Mesothelial cell of epicardium (in vitro differentiated cells): ENCODE results near the gene CNIH2. TPM values are rescaled to one million over a fixed set of nuclear protein-coding genes. Genes with fewer than 3 reads are reported as not detected.

Experiments used
- DNase-seq, 2 experiments: peaks; one replicate each; pipeline ENCODE4 v3.0.0; 2021; ENCODE audit warnings: low spot score in 2 of 2; ENCODE audit not compliant: unreplicated experiment in 2 of 2
- H3K27ac Mint-ChIP-seq: 2 replicates; pipeline ENCODE4 v1.8.0; 2021; ENCODE audit warnings: mixed read lengths
- H3K27me3 Mint-ChIP-seq: 2 replicates; pipeline ENCODE4 v1.8.0; 2021; ENCODE audit warnings: low read depth, mixed read lengths
- H3K36me3 Mint-ChIP-seq: 2 replicates; pipeline ENCODE4 v1.8.0; 2021; ENCODE audit warnings: mixed read lengths
- H3K4me1 Mint-ChIP-seq: 2 replicates; pipeline ENCODE4 v1.8.0; 2021; ENCODE audit warnings: mixed read lengths
- H3K4me3 Mint-ChIP-seq: 2 replicates; pipeline ENCODE4 v1.8.0; 2021; ENCODE audit warnings: mild to moderate bottlenecking, moderate library complexity, mixed read lengths
- H3K9me3 Mint-ChIP-seq: 2 replicates; pipeline ENCODE4 v1.8.0; 2021; ENCODE audit warnings: mixed read lengths
- CTCF ChIP-seq: fragments of 200-600 bp; sonication (generic); IDR thresholded peaks from one replicate; pipeline ENCODE4 v1.5.0; 2021; ENCODE audit warnings: antibody characterized with exemption; ENCODE audit not compliant: unreplicated experiment
- total RNA-seq: library from RNA; stranded (reverse); gene quantifications from 3 replicates; pipeline ENCODE4 v1.2.1, GENCODE V29; 2021

Gene CNIH2
- total RNA-seq, 1 donor from 2014 or later = 10.2 TPM

GRCh38 chr11:66294626-66295620 lies 16.9 kb downstream of the CNIH2 start:
- no peak overlapping the region for H3K4me3 Mint-ChIP-seq
- peaks cover 14% of the 10 kb centered on the region for H3K4me1 Mint-ChIP-seq
- no peak for TF ChIP-seq CTCF
- no peak for DNase-seq
- no peak overlapping the region for H3K27ac Mint-ChIP-seq
- no peaks in the 10 kb centered on the region for H3K36me3 Mint-ChIP-seq
- peaks cover 54% of the 10 kb centered on the region for H3K27me3 Mint-ChIP-seq
- no peaks in the 10 kb centered on the region for H3K9me3 Mint-ChIP-seq

- TF ChIP-seq CTCF = no peak
- no peak for DNase-seq
- peaks cover 3% of the 10 kb centered on the region for H3K4me1 Mint-ChIP-seq
- H3K4me3 Mint-ChIP-seq = no peak overlapping the region
- no peak overlapping the region for H3K27ac Mint-ChIP-seq
- no peaks in the 10 kb centered on the region for H3K36me3 Mint-ChIP-seq
- H3K27me3 Mint-ChIP-seq = peaks cover 38% of the 10 kb centered on the region
- no peaks in the 10 kb centered on the region for H3K9me3 Mint-ChIP-seq
Observed at GRCh38 chr11:66297610-66298009, 19.6 kb downstream of the CNIH2 start.

GRCh38 chr11:66299186-66299585 lies 21.2 kb downstream of the CNIH2 start:
- no peak for TF ChIP-seq CTCF
- H3K9me3 Mint-ChIP-seq = no peaks in the 10 kb centered on the region
- peaks cover 24% of the 10 kb centered on the region for H3K27me3 Mint-ChIP-seq
- no peaks in the 10 kb centered on the region for H3K36me3 Mint-ChIP-seq
- DNase-seq = no peak
- no peak overlapping the region for H3K4me3 Mint-ChIP-seq
- no peaks in the 10 kb centered on the region for H3K4me1 Mint-ChIP-seq
- no peak overlapping the region for H3K27ac Mint-ChIP-seq

GRCh38 chr11:66302656-66303055 lies 24.7 kb downstream of the CNIH2 start:
- Mint-ChIP-seq H3K4me3 (no peak overlapping the region), H3K4me1 (no peaks in the 10 kb centered on the region), H3K27me3 (peaks cover 13% of the 10 kb centered on the region), H3K9me3 (no peaks in the 10 kb centered on the region), H3K27ac (no peak overlapping the region), H3K36me3 (no peaks in the 10 kb centered on the region)
- TF ChIP-seq CTCF = no peak
- DNase-seq = no peak

- Mint-ChIP-seq H3K4me1 (peaks cover 11% of the 10 kb centered on the region), H3K9me3 (no peaks in the 10 kb centered on the region), H3K27me3 (peaks cover 9% of the 10 kb centered on the region), H3K36me3 (no peaks in the 10 kb centered on the region), H3K27ac (no peak overlapping the region), H3K4me3 (no peak overlapping the region)
- no peak for TF ChIP-seq CTCF
- no peak for DNase-seq
Observed at GRCh38 chr11:66309475-66309874, 31.5 kb downstream of the CNIH2 start.
